D341Med (cell line): ENCODE measurements around the gene CHI3L1.
A peak's percentile ranks its signal among the peaks of the same experiment; 100 is the strongest.

ENCODE experiments used
- DNase-seq: peaks from one replicate; pipeline ENCODE4 v3.0.0; 2012; ENCODE audit warnings: low spot score

Gene CHI3L1

DNA sequence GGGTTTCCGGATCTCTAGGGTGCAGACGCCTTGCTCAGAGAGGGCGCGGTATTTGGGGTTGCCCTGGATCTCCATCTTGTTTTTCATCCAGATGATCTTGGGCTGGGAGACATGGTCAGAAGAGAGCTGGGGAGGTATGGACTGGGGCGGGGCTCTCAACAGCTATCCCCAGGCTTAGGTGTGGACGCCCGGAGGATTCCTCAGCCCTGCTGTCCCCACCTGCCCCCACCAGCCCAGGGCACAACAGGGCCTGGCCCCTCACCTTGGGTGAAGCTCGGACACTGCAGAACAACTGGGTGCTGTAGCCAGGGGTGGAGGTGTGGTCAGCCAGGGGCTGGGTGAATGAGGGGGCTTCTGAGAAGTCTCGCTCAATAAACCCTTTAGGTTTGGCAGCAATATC lies 17.5 kb downstream of the CHI3L1 start:
- no peak for DNase-seq

DNA sequence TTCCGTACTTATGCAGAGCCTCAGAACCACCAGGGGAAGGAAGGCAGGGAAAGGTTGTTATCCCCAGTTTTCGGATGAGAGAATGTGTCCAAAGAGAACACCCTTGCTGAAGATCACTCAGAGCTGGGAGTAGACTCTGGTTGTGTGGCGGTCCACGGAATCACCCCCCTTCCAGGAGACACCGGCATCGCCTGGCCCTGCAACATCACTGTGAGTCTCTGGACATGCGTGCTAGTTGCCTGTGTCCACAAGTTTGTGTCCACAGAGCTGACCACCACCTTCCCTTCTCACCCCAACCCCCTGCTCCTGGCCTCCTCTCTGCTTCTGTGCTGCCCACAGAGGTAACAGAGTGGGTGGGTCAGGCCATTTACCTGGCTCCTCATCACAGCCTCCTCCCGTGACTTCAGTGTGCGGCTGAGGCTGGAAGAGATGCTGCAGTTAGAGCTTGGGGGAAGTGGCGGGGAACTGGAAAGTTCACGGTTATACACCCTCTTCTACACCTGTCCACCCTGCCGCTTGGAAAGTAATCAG lies 18.2 kb downstream of the CHI3L1 start:
- no peak for DNase-seq

DNA sequence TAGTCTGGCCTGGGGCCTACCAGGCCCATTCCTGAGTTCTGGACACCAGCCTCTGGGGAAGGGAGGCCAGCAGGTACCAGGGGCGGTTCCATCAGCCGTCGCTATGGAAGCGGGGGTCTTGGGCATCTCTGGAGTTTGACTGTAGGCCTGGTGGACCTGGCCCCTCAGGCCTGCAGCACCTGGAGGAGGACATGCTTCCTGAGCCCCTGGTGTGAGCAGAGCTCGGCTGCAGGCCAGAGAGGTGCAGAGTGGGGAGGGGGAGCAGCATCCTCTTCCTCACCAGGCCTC lies 18.6 kb downstream of the CHI3L1 start:
- DNase-seq: no peak

DNA sequence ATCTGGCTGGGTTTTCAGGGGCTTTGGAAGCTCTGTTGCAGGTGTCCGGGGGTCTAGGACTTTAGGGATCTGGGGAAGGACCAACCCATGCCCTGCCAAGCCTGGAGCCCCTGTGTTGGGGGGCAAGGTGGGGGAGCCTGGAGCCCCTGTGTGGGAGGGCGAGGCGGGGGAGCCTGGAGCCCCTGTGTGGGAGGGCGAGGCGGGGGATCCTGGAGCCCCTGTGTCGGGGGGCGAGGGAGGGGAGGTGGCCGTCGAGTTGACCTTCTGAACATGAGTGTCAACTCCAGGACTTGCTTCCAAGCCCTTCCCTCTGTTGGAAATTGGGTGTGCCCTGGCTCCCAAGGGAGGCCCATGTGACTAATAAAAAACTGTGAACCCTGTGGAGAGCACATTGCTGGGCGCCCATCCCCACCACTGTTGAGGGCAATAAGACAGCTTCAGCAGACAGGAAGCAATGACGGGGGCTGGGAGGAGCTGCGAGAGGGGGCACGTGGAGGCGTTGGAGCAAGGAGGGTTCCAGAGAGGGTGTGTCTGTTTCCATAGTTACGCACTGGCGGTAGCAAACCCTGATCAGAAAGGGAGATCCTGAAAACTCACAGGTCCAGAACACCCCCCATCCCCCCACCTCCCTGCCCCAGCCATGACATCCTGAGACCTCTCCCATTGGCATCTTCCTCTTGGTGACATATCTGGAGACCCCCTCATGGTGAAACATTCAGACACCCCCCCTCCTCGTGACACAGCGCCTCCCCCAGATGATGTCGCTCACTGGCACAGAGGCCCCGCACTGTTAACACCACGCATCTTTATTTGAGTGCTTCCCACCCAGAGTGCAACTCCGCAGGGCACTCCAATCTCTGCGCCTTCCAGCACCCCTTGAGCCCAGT lies 19.2 kb downstream of the CHI3L1 start:
- DNase-seq: no peak

DNA sequence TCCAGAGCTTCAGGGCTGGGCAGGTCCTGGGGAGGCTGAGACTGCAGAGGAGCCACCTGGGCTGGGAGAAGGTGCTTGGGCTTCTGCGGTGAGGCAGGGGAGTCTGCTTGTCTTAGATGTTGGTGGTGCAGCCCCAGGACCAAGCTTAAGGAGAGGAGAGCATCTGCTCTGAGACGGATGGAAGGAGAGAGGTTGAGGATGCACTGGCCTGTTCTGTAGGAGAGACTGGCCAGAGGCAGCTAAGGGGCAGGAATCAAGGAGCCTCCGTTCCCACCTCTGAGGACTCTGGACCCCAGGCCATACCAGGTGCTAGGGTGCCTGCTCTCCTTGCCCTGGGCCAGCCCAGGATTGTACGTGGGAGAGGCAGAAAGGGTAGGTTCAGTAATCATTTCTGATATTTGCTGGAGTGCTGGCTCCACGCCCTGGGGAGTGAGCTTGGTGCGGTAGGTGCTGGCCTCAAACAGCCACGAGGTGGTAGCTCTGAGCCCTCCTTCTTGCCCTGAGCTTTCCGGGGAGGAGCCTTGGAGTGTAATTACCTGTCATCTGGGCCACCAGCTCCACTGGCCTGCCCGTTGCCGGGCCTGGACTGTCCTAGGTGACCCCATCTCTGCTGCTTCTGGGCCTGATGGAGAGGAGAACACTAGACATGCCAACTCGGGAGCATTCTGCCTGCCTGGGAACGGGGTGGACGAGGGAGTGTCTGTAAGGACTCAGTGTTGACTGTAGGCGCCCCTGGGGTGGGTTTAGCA lies 20.1 kb downstream of the CHI3L1 start:
- DNase-seq: no peak

DNA sequence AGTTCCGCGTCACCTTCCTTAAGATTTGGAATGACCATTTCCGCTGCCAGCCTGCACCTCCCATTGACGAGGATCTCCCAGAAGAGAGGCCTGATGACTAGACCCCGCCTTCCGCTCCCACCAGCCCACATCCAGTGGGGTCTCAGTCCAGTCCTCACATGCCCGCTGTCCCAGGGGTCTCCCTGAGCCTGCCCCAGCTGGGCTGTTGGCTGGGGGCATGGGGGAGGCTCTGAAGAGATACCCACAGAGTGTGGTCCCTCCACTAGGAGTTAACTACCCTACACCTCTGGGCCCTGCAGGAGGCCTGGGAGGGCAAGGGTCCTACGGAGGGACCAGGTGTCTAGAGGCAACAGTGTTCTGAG lies 20.7 kb downstream of the CHI3L1 start:
- no peak for DNase-seq

DNA sequence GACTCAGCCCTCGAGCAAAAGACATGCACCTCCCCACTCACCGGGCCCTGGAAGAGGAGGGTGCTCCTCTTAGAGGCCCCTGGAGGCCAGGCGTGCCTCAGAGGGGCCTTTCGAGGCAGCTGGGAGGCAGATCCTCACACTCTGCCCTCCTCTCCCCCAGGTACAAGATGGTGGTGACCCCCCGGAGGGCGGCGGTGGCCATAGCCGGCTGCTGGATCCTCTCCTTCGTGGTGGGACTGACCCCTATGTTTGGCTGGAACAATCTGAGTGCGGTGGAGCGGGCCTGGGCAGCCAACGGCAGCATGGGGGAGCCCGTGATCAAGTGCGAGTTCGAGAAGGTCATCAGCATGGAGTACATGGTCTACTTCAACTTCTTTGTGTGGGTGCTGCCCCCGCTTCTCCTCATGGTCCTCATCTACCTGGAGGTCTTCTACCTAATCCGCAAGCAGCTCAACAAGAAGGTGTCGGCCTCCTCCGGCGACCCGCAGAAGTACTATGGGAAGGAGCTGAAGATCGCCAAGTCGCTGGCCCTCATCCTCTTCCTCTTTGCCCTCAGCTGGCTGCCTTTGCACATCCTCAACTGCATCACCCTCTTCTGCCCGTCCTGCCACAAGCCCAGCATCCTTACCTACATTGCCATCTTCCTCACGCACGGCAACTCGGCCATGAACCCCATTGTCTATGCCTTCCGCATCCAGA lies 21.3 kb downstream of the CHI3L1 start:
- DNase-seq: no peak

DNA sequence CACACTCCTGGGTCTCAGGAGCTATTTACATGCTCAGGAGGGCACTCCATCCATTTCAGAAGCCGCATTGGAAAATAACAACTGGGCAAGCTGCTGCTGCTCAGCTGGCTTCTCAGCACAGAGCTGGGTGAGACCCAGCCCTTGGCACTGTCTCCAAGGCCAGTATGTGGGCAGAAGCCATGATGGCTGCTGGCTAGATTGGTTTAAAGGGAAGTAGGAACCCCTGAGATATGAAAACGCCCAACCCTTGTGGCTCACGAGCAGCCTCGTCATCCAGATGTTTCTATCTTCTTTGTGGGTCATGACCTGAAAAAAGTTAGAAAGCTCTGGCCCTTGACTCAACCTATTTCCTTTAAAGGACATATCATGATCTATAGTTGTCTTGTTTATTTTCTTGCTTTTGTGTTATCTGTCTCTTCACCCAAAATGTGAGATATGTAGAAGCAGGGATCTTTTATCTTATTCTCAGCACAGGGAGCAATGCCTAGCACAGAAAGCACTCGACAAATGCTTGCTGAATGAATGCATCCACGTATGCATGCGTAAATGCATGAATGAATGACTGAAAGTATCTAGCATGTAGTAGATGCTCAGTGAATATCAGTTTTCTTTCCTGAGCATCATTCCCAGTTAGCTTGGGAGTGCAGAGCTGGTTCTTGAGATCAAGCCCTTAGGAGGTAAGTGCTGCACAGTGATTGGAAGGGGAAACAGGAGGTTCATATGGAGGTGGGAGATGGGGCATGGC lies 22.4 kb downstream of the CHI3L1 start:
- DNase-seq: no peak

DNA sequence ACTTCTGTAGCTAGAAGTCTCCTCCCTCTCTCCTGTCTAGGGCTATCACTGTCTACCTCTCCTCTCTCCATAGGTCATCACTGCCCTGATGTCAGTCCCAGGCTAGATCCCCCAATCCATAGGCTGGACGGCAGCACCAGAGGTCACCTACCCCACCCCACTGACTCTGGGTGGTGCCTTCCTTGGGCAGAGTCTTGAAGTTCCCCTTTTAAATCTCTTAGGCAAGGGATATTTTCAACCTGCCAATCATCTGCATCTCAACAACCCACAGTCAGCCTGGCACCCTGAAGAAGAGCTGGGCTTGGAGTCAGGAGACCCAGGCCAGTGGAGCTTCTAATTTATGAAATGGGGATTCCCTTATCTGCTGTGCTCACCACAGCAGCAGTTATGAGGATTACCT lies 24.1 kb downstream of the CHI3L1 start:
- DNase-seq: no peak

DNA sequence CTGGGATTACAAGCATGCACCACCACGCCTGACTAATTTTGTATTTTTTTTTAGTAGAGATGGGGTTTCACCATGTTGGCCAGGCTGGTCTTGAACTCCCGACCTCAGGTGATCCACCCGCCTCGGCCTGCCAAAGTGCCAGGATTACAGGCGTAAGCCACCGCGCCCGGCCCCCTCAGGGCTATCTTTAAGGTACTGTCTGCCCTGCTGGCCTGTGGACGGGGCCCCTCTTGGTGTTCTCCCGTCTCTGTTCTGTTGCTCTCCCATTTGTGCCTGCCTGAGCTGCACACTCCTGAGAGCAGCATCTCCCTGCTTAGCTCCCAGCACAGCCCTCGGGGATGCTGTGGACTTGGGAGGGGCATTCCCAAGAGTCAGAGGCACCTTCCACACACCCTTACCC lies 24.8 kb downstream of the CHI3L1 start:
- no peak for DNase-seq

DNA sequence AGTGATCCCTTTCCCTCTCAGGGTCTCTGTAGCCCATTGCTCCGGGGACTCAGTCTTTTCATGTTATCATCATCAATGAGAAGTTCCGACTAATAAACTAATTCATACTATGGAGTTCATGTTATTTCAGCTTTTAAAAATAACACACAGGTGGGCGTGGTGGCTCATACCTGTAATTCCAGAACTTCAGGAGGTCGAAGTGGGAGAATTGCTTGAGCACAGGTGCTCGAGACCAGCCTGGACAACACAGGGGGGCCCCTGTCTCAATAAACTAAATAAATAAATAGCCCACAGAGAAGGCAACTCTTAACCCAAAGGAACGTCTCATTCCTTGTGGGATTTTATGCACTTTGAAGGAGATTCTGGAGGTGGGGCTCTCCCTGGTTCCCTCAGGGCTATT lies 25.3 kb downstream of the CHI3L1 start:
- DNase-seq: no peak

DNA sequence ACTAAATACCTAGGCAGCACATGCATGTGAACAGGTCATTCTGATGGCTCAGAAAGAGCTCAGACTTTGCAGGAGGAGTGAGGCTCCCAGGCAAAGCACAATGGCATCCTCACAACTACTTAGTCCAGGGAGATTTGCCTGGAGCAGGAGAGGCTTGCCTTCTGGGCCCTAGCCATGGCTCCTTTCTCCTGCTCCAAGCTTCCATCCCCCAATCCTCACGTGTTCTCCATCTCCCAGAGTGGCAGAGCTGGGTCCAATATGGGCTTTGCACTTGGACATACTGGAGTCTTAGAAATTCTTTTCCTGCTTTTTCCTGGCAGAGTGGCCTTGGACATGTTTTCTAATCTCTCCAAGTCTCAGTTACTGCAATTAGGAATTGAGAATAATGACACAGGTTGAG lies 26.7 kb downstream of the CHI3L1 start:
- no peak for DNase-seq

DNA sequence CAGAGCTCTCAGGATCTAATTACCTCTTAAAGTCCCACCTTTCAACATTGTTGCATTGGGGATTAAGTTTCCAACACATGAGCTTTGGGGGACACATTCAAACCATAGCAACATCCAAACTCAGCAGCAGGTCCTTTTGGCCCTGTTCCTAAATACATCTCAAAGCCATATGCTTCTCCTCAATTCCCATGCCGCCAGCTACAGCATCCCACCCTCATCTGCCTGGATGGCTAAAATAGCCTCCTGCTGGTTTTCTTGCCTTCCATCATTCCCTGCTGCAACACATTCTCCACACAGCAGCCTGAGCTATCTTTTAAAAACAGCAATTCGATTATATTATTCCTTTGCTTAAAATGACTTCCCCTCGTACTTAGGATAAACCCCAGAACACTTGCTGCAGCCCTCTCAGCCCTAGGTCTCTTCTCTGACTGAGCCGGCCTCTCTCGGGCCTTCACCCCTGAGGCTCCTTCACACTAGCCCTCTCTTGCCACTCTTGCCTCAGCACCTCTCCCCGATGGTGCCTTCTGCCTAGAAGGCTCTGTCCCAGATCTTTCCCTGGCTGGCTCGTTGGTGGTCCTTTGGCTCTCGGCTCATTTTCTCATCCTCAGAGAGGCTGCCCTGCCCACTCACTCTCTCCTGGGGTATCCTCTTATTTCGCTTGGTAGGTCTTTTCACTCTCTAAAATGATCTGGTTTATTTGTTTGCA lies 27.4 kb downstream of the CHI3L1 start:
- DNase-seq: peak; percentile 66

DNA sequence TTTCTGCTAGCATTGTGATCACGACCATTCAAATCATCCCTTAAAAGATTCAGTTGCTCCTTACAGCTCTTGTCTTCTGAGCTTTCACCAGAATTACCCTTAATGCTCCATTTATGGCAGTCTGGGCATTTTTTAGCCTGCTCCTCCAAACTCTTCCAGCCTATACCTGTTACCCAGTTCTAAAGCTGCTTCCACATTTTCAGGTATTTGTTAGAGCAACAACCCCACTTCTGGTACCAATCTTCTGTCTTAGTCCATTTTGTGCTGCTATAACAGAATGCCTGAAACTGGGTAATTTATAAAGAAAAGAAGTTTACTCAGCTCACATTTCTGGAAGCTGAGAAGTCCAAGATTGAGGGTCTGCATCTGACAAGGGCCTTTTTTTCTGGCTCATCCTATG lies 28.1 kb downstream of the CHI3L1 start:
- DNase-seq: no peak

DNA sequence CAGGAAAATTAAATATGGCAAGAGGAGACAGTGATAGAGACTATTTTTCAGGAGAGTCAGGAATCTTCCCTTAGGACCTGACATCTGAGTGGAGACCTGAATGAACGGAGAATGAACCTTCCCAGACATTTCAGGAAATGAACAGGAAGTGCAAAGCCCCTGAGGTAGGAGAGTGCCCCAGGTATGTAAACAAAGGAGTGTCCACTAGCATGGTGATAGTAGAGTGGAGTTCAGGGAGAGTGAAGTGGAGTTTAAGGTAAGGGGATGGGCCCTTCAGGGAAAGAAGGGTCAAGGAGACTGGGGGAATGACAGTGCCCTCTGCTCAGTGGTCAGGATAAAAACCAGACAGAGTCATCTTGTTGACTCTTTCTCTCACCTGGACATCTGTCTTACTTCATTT lies 30.2 kb downstream of the CHI3L1 start:
- DNase-seq: no peak

DNA sequence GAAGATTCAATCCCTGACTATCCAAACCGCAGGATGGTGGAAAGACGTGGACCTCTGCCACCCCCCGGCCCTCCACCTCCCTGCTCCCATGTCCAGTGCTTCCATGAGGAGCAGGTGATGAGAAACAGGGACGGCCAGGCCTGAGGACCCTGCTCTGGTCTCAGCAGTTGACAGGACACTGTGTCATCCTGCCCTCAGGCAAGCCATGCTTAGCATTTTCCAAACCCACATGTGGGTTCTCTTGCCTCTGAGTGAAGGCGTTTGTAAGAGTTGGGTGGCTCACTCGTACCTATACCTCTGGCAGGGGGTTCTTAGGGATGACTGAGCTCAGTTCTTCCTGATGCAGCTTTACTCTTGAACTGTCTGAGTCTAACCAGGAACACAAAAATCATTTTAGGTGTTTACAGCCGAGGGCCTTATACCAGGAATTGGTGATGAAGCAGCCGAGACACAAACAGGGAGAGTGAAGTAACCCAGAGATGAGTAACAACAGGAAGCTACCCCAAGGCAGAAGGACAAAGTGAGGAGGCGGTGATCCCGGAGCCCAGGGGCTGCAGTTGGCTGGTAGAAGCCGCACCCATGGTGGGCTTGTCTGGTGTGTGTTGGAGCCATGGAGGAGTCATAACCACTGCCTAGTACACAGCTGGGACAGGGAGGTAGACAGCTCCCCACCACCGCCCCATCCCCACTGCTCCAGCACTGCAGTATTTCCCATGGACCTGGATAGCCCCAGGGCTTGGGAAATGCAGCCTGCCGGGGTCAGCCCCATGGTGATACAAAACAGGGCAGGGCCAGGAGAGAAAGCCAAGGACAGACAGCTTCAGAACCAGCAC lies 32.3 kb downstream of the CHI3L1 start:
- no peak for DNase-seq

DNA sequence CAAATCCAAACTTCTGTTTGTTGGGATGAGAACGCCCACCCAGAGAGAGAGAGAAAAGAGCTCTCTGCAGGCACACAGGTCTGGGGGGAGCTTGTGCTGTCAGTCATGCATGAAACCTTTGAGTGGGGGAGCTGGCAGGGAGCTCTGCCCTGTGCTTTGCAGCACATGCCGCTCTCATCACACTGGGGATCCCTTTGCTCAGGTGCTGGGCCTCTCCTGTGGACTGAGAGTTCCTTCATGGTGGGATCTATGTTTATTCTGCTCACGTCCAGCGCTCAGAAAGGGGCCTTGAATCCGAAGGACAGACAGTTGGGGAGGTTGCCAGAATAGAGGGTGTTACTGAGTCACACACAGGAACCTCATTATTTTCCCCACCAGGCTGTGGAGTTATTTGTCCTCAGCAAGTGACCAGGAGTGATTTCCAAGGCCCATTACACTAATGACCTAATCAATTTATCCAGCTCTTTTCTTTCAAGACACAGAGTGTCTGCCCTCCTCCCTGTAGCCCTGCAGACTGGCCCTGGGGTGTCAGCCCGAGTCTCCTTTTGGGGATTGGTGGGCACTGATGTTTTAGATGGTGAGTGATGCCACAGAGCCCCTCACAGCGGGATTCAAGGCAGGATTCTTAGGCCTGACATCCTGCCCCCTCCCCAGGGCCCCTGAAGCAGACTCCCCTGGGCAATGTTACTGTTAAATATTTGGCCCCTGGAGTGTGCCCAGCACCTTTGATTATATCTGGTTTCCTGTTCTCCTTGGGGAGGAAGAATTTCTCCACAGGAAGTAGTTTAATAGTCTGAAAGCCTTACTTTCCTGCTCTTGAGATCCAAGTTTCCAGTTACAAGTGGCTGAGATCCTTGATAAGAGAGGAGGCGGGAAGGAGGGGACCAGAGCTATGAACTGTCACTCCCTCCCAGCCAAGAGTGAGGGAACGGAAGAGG lies 33.2 kb downstream of the CHI3L1 start:
- no peak for DNase-seq

DNA sequence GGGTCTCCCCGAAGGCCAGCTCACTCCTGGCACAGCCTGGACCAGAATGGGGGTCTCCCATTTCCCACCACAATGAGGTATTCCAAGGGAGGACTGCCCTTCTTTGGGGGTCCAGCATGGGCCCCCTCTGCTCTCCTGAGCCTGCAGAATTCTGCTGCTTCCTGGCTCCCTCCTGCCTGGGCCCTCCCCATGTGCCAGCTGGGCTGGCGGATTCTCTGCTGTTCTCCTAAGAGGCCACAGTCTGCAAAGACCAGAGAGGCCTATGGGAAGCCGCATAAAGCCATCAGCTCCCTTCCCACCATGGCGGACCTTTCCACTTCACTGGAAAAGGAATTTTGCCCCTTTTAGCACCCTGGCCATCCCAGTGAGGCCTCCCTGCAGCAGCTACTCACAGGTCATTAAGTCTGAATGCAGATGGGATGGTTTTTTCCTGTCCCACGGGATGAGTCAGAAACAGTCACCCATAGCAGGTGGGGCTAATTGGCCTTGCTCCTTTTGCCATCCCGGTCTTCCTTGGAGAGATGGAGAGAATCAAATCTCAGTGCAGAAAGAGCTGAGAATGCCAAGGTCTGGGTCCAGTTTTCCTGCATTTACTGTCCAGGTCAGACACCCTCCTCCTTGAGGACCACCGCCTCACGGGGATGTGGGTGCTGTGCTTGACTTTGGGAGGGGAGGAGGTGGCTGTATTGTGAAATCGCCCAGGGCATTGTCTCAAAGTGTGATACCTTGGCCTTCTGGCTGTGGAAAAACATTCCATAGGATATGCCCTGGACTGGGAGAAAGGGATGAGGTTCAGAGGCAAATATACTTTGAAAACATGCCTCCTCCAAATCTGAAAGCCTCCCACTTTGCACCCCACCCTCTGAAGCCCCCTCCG lies 34.1 kb downstream of the CHI3L1 start:
- no peak for DNase-seq
